Nephron (organoid): Measurements from ENCODE around the gene WWOX.

Source experiments
- H3K27ac Mint-ChIP-seq, 3 experiments: 2 replicates each; pipeline ENCODE4 v1.8.0; 2020; ENCODE audit warnings: mixed read lengths in 3 of 3, mild to moderate bottlenecking in 2 of 3, moderate library complexity in 1 of 3
- H3K27me3 Mint-ChIP-seq: 2 replicates; pipeline ENCODE4 v1.8.0; 2021; ENCODE audit warnings: low read depth, mild to moderate bottlenecking, moderate library complexity, mixed read lengths
- H3K36me3 Mint-ChIP-seq: 2 replicates; pipeline ENCODE4 v1.8.0; 2020; ENCODE audit warnings: low read depth, mixed read lengths
- H3K4me1 Mint-ChIP-seq: 2 replicates; pipeline ENCODE4 v1.8.0; 2020; ENCODE audit warnings: mixed read lengths
- H3K4me3 Mint-ChIP-seq, 3 experiments: 2 replicates each; pipeline ENCODE4 v1.8.0; 2020; ENCODE audit warnings: mild to moderate bottlenecking in 3 of 3, mixed read lengths in 3 of 3, moderate library complexity in 2 of 3
- H3K9me3 Mint-ChIP-seq: 2 replicates; pipeline ENCODE4 v1.8.0; 2020; ENCODE audit warnings: mixed read lengths
- TF ChIP-seq, protein P1 (sequence below), 3 experiments: fragments of 200-600 bp; sonication (generic); IDR thresholded peaks; one replicate each; pipeline ENCODE4 v1.5.0; 2021; ENCODE audit warnings: antibody characterized with exemption in 3 of 3; ENCODE audit not compliant: unreplicated experiment in 3 of 3

WWOX gene

DNA sequence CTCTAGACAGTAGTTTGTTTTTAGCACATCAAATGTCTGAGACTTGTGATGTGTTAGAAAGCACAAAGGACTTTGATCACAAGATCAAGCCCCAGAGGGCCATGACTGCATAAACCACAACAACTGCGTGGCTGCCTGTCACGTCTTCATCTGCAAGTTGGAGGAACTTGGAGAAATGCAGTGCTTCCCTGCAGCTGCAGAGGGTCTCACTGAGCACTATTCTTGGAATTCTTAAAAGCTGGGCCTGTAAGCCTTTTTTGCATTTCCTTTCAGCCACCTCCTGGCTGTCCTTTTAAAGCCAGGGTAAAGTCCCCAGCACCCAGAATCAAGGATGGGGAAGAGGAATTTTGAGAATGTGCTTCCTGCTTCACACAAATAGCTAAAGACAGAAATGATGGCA lies 1069.8 kb downstream of the WWOX start:
- no peak overlapping the region for H3K27ac Mint-ChIP-seq
- H3K36me3 Mint-ChIP-seq, result peaks cover 3% of the 10 kb centered on the region
- TF ChIP-seq, protein P1, sequence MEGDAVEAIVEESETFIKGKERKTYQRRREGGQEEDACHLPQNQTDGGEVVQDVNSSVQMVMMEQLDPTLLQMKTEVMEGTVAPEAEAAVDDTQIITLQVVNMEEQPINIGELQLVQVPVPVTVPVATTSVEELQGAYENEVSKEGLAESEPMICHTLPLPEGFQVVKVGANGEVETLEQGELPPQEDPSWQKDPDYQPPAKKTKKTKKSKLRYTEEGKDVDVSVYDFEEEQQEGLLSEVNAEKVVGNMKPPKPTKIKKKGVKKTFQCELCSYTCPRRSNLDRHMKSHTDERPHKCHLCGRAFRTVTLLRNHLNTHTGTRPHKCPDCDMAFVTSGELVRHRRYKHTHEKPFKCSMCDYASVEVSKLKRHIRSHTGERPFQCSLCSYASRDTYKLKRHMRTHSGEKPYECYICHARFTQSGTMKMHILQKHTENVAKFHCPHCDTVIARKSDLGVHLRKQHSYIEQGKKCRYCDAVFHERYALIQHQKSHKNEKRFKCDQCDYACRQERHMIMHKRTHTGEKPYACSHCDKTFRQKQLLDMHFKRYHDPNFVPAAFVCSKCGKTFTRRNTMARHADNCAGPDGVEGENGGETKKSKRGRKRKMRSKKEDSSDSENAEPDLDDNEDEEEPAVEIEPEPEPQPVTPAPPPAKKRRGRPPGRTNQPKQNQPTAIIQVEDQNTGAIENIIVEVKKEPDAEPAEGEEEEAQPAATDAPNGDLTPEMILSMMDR (IDR thresholded peaks at IDR 0.05; ENCODE audit: unreplicated experiment in 3 of 3), result peak in 1 of 3 experiments; percentile 20
- H3K4me1 Mint-ChIP-seq, result peaks cover 21% of the 10 kb centered on the region
- H3K4me3 Mint-ChIP-seq, result no peak overlapping the region
- H3K27me3 Mint-ChIP-seq, result no peaks in the 10 kb centered on the region
- H3K9me3 Mint-ChIP-seq, result peaks cover 6% of the 10 kb centered on the region

- H3K4me1 Mint-ChIP-seq, result peaks cover 8% of the 10 kb centered on the region
- peaks cover 6% of the 10 kb centered on the region for H3K9me3 Mint-ChIP-seq
- no peaks in the 10 kb centered on the region for H3K27me3 Mint-ChIP-seq
- TF ChIP-seq, protein P1 (IDR thresholded peaks at IDR 0.05; ENCODE audit: unreplicated experiment in 3 of 3), result no peak
- peak overlapping the region in 1 of 3 experiments; percentile 11 for H3K27ac Mint-ChIP-seq
- peaks cover 3% of the 10 kb centered on the region for H3K36me3 Mint-ChIP-seq
- H3K4me3 Mint-ChIP-seq, result no peak overlapping the region
These were observed 1071.2 kb downstream of the WWOX start for GRCh38 chr16:79170555-79171246.

- H3K27me3 Mint-ChIP-seq, result peaks cover 3% of the 10 kb centered on the region
- H3K27ac Mint-ChIP-seq, result no peak overlapping the region
- TF ChIP-seq, protein P1 (IDR thresholded peaks at IDR 0.05; ENCODE audit: unreplicated experiment in 3 of 3), result no peak
- H3K4me1 Mint-ChIP-seq, result peaks cover 5% of the 10 kb centered on the region
- H3K36me3 Mint-ChIP-seq, result peaks cover 3% of the 10 kb centered on the region
- H3K4me3 Mint-ChIP-seq, result no peak overlapping the region
- peaks cover 10% of the 10 kb centered on the region for H3K9me3 Mint-ChIP-seq
These were observed 1072.0 kb downstream of the WWOX start for GRCh38 chr16:79171504-79171903.

DNA sequence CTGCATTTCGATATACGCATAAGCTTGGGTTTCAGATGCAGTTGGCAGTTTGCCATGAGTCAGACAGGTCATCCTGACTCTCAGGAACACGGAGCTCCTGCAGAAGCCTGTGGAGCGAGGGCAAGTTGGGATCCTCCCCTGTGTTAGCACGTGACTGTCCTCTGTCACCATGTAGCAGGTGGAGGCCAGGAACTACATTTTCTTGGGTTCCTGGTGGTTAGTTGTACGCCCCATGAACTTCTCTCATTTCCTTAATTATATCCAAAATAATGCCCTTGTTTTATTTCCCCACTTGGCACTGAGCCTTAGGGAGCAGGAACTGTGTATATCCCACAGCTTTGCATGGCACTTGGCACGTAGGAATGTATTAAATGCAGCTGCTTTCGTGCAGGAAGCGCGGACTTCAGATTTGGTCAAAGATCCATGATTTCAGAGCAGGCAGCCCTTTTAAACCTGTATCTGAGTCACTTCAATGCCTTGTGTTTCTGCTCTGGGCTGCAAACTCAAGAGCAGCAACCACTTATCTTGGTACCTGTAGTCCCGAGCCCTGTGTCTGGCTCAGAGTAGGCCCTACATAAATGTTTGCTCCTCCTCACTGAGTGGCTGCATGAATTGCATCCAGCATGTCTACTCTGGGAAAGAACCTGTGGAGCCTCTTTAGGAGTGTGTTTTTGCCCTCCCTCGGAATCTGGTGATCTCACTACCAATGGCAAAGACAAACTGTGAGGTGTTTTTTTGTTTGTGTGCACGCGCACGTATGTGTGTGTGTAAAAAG lies 1072.7 kb downstream of the WWOX start:
- Mint-ChIP-seq H3K36me3 (peaks cover 3% of the 10 kb centered on the region), H3K4me1 (peaks cover 5% of the 10 kb centered on the region), H3K4me3 (no peak overlapping the region), H3K27ac (no peak overlapping the region), H3K27me3 (peaks cover 6% of the 10 kb centered on the region), H3K9me3 (peaks cover 10% of the 10 kb centered on the region)
- TF ChIP-seq, protein P1 (IDR thresholded peaks at IDR 0.05; ENCODE audit: unreplicated experiment in 3 of 3), result no peak

GRCh38 chr16:79172976-79173500 lies 1073.6 kb downstream of the WWOX start:
- TF ChIP-seq, protein P1 (IDR thresholded peaks at IDR 0.05; ENCODE audit: unreplicated experiment in 3 of 3), result no peak
- Mint-ChIP-seq H3K36me3 (no peaks in the 10 kb centered on the region), H3K4me3 (no peak overlapping the region)

More at GRCh38 chr16:79172976-79173500, 1073.6 kb downstream of the WWOX start:
- peaks cover 11% of the 10 kb centered on the region for H3K27me3 Mint-ChIP-seq
- H3K4me1 Mint-ChIP-seq, result peaks cover 5% of the 10 kb centered on the region
- no peak overlapping the region for H3K27ac Mint-ChIP-seq
- H3K9me3 Mint-ChIP-seq, result peaks cover 11% of the 10 kb centered on the region
